Gastrocnemius medialis (tissue), 4 donors: Measurements from ENCODE around the gene TUB. TPM values are rescaled to one million over a fixed set of nuclear protein-coding genes. Genes with fewer than 3 reads are reported as not detected.

Experiments
- ATAC-seq, 2 donors: fragments of 150-250 bp; one replicate each; pipeline ENCODE4 v1.9.1; 2016
- DNase-seq, 2 donors: peaks; one replicate each; pipeline ENCODE4 v3.0.0-alpha.2; 2019
- H3K27ac ChIP-seq, 4 donors: fragments of 200-600 bp; sonication (generic); 1 replicate in 1 of 4; 2 replicates in 3 of 4; pipeline ENCODE4 v1.5.1; 2016 to 2018; ENCODE audit warnings: mild to moderate bottlenecking in 2 of 4, moderate library complexity in 1 of 4
- H3K27me3 ChIP-seq, 3 donors: fragments of 200-600 bp; sonication (generic) in 2 of 3; 1 replicate in 1 of 3; 2 replicates in 2 of 3; pipeline versions ENCODE4 v1.5.1 to v1.6.0; 2016 to 2019; ENCODE audit warnings: mild to moderate bottlenecking in 1 of 3, moderate library complexity in 1 of 3
- H3K36me3 ChIP-seq, 2 donors: fragments of 200-600 bp; sonication (generic) in 1 of 2; one replicate each; pipeline ENCODE4 v1.5.1; 2017 to 2018
- H3K4me1 ChIP-seq, 2 donors: fragments of 200-600 bp; sonication (generic) in 1 of 2; one replicate each; pipeline ENCODE4 v1.5.1; 2016 to 2017; ENCODE audit warnings: mild to moderate bottlenecking in 2 of 2
- H3K4me3 ChIP-seq, 4 donors: fragments of 200-600 bp; sonication (generic) in 3 of 4; 1 replicate in 1 of 4; 2 replicates in 3 of 4; pipeline ENCODE4 v1.5.1; 2016 to 2019; ENCODE audit warnings: mild to moderate bottlenecking in 2 of 4
- H3K9me3 ChIP-seq, 3 donors: fragments of 200-600 bp; sonication (generic) in 2 of 3; 1 replicate in 1 of 3; 2 replicates in 2 of 3; pipeline ENCODE4 v1.5.1; 2016 to 2019
- POLR2A ChIP-seq, 2 donors: fragments of 450-650 bp; IDR thresholded peaks; one replicate each; pipeline ENCODE4 v1.6.1; 2017; ENCODE audit warnings: antibody characterized with exemption in 2 of 2, mild to moderate bottlenecking in 2 of 2, moderate library complexity in 2 of 2
- in situ Hi-C, 4 donors: fragments of 200-750 bp; cut with MboI; loops; one replicate each; pipeline versions ENCODE4 v1.15.0 to v1.8.0; 2017; ENCODE audit warnings: low sequenced_read_pairs in 4 of 4
- intact Hi-C: fragments of 100-400 bp; cut with DNase I; formaldehyde crosslinking; loops from one replicate; pipeline ENCODE4 v1.15.1; 2023; ENCODE audit warnings: low total_unique reads
- total RNA-seq, 4 donors: library from RNA; depleted of rRNA; stranded (reverse); fragments of >200 nt; gene quantifications; one replicate each; pipeline versions ENCODE4 v1.1.0 to v1.2.3, GENCODE V29; 2016
- TF ChIP-seq, protein P1 (sequence below), 5 experiments: fragments of 450-650 bp in 3 of 5; fragments of 200-600 bp in 2 of 5; sonication (generic) in 2 of 5; IDR thresholded peaks in 4 of 5; conservative IDR thresholded peaks in 1 of 5; 1 replicate in 4 of 5; 2 replicates in 1 of 5; pipeline ENCODE4 v1.5.1; 2016 to 2019; ENCODE audit warnings: antibody characterized with exemption in 5 of 5, mild to moderate bottlenecking in 3 of 5, moderate library complexity in 3 of 5

The TUB gene
- total RNA-seq, 4 donors from 2014 or later, result 0.71 to 1.2 (median 1.1) TPM

DNA sequence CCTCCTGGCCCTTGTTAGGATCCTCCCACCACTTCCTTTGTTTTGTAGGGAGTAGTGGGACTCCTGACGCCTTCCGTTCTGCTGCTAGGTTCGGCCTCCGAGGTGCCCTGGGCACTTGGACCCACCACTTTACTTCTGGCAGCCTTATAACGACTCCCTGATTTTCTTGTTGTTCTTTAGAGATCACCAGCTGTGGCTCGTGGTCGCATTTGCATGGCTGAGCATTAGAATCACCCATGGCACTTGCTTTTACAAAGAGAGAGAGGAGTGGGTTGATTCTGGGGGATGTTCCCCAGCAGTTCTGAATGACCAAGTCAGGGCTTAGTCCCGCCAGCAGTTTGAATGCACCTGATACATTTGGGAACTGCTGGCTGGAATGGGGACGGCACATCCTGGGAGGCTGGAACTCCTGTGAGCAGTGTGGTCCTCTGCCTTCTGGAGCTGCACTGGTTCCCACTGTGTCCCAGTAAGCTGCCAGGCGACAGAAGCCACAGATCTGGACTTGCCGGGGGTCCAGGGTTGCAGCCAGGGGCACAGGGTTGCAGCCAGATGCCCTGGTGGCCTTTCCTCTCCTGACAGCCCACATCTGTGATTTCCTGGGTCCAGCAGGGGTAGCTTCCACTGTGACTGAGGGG is 4.1 kb downstream of the TUB start:
- H3K4me1 ChIP-seq, result peaks cover 0 to 11% of the 10 kb centered on the region in 2 donors
- H3K4me3 ChIP-seq, result no peak overlapping the region
- intact Hi-C loops (no loop called here), in situ Hi-C loops (no loop called here)
- no peaks in the 10 kb centered on the region for H3K9me3 ChIP-seq
- peaks cover 0 to 5% (median 0%) of the 10 kb centered on the region in 3 donors for H3K27me3 ChIP-seq
- no peak for DNase-seq
- ATAC-seq, result no peak
- H3K36me3 ChIP-seq, result no peaks in the 10 kb centered on the region
- no peak for TF ChIP-seq POLR2A (IDR thresholded peaks at IDR 0.05)
- TF ChIP-seq, protein P1, sequence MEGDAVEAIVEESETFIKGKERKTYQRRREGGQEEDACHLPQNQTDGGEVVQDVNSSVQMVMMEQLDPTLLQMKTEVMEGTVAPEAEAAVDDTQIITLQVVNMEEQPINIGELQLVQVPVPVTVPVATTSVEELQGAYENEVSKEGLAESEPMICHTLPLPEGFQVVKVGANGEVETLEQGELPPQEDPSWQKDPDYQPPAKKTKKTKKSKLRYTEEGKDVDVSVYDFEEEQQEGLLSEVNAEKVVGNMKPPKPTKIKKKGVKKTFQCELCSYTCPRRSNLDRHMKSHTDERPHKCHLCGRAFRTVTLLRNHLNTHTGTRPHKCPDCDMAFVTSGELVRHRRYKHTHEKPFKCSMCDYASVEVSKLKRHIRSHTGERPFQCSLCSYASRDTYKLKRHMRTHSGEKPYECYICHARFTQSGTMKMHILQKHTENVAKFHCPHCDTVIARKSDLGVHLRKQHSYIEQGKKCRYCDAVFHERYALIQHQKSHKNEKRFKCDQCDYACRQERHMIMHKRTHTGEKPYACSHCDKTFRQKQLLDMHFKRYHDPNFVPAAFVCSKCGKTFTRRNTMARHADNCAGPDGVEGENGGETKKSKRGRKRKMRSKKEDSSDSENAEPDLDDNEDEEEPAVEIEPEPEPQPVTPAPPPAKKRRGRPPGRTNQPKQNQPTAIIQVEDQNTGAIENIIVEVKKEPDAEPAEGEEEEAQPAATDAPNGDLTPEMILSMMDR (IDR thresholded peaks at IDR 0.05 in 4 of 5, conservative IDR thresholded peaks at IDR 0.05 in 1 of 5), result no peak
- H3K27ac ChIP-seq, result no peak overlapping the region

DNA sequence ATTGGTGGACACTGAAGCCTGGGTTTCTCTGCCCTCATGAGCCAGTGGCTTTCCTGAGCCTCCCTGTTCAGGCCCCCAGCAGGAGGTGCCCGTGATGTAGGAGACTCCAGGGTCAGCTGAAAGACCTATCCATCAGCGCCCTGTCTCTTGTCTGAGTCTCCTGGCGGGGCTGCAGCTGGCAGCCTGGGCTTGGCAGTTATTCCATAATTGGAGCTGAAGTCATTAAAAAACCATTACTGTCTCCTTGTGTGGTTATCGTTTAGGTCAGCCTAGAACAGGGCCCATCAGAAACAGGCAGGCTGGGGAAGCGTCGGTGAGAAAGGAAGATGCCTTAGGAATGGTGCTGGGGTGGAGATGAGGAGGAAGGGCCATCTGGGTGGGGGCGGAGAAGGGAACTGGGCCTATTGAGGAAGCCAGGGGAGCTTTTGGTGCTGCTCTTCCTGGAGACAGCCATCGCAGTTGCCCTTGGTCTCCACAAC is 5.0 kb downstream of the TUB start:
- Histone ChIP-seq H3K36me3 (no peaks in the 10 kb centered on the region), H3K9me3 (no peaks in the 10 kb centered on the region), H3K4me3 (no peak overlapping the region), H3K27me3 (peaks cover 0 to 5% (median 0%) of the 10 kb centered on the region in 3 donors), H3K4me1 (peaks cover 0 to 11% of the 10 kb centered on the region in 2 donors), H3K27ac (no peak overlapping the region)
- TF ChIP-seq POLR2A (IDR thresholded peaks at IDR 0.05), result no peak
- in situ Hi-C loops (no loop called here), intact Hi-C loops (no loop called here)
- ATAC-seq (no peak), DNase-seq (no peak)

DNA sequence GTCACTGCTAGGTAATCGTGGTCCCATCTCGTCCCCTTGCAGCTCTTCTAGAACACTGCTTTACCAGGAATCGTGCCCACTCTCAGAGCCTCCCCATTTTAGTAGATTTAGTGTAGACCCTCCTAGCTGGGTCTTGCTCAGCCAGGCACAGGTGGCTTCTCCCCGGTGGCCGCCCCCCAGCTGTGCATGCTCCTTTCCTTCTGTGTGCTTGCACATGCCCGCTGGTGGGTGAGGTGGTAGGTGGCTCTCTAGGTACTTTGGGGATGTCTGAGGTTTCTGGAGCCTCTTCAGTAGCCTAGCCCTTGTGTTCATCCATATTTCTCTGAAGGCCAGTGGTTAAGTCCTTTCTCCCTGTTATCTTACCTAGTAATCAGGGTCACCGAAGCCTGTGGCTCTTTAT is 5.6 kb downstream of the TUB start:
- Histone ChIP-seq H3K27me3 (peaks cover 0 to 5% (median 0%) of the 10 kb centered on the region in 3 donors), H3K9me3 (no peaks in the 10 kb centered on the region), H3K27ac (no peak overlapping the region), H3K4me1 (peaks cover 0 to 8% of the 10 kb centered on the region in 2 donors), H3K36me3 (no peaks in the 10 kb centered on the region), H3K4me3 (no peak overlapping the region)
- intact Hi-C loops (no loop called here), in situ Hi-C loops (no loop called here)
- DNase-seq, result no peak
- no peak for ATAC-seq
- TF ChIP-seq POLR2A (IDR thresholded peaks at IDR 0.05), result no peak
- TF ChIP-seq, protein P1 (IDR thresholded peaks at IDR 0.05 in 4 of 5, conservative IDR thresholded peaks at IDR 0.05 in 1 of 5), result no peak

DNA sequence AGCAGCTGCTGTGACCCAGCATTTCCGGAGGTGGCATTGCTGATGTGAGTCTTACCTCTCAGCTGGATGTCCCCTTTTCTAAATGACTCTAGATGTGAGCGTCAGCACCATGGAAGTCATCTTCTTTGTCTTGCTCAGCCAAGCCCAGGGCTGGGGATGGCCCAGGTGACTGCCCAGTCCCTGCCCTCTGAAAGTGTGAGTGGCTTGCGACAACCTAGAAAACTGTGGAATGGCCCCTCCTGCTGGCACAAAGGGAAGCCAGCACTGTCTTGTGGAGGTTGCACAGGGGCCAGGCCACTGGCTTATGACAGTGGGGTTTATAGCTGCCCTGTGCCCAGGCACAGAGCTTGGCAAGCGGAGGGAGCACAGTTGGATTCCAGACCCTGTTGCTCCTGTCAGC is 6.2 kb downstream of the TUB start:
- no peak for DNase-seq
- intact Hi-C loops, result no loop called here

DNA sequence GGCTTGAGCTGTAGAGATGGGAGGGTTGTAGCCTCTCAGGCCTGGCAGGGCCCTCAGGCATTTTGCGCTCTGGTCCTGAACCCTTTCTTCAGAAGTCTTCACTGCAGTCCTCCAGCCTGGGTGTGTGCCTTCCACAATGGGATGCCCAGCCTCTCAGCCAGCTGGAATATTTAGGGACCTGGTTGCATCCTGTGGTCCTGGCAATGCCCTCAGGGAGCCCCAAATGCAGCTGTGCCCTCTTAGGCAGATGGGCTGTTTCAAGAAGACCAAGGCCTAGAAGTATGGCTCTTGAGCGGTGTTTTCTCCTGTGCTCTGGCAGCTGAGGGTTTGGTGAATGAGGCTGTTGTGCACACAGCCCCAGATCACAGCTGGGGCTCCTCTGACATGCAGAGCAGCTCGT is 6.7 kb downstream of the TUB start:
- Histone ChIP-seq H3K4me1 (no peaks in the 10 kb centered on the region), H3K36me3 (no peaks in the 10 kb centered on the region), H3K27ac (no peak overlapping the region), H3K9me3 (no peaks in the 10 kb centered on the region), H3K27me3 (no peaks in the 10 kb centered on the region), H3K4me3 (no peak overlapping the region)
- intact Hi-C loops, result no loop called here
- TF ChIP-seq, protein P1 (IDR thresholded peaks at IDR 0.05 in 4 of 5, conservative IDR thresholded peaks at IDR 0.05 in 1 of 5), result no peak
- TF ChIP-seq POLR2A (IDR thresholded peaks at IDR 0.05), result no peak
- no peak for DNase-seq
- in situ Hi-C loops, result no loop called here
- ATAC-seq, result no peak

More for the DNA sequence above, 6.2 kb downstream of the TUB start:
- Histone ChIP-seq H3K9me3 (no peaks in the 10 kb centered on the region), H3K4me3 (no peak overlapping the region), H3K4me1 (peaks cover 0 to 2% of the 10 kb centered on the region in 2 donors), H3K27ac (no peak overlapping the region), H3K36me3 (no peaks in the 10 kb centered on the region), H3K27me3 (peaks cover 0 to under 1% (median 0%) of the 10 kb centered on the region in 3 donors)
- TF ChIP-seq, protein P1 (IDR thresholded peaks at IDR 0.05 in 4 of 5, conservative IDR thresholded peaks at IDR 0.05 in 1 of 5), result no peak
- TF ChIP-seq POLR2A (IDR thresholded peaks at IDR 0.05), result no peak
- no peak for ATAC-seq
- in situ Hi-C loops, result no loop called here
